ENCODE measurements around the gene SRI. TPM values are rescaled to one million over a fixed set of nuclear protein-coding genes. Genes with fewer than 3 reads are reported as not detected.

SRI gene
- polyA plus RNA-seq, 1 donor (not counting 4 experiments of a cell fraction or from before 2014, with no cell fraction given) = 206 TPM

- no peaks in the 10 kb centered on the region for H3K9me3 ChIP-seq (ENCODE audit: control insufficient read depth, low read depth, low read length)
- TF ChIP-seq CTCF (optimal IDR thresholded peaks at IDR 0.05 in 1 of 3, IDR thresholded peaks at IDR 0.05 in 1 of 3, conservative IDR thresholded peaks at IDR 0.05 in 1 of 3; ENCODE audit: extremely low read depth in 1 of 3, insufficient read depth in 2 of 3, low read length in 3 of 3) = no peak
- no peak for TF ChIP-seq EZH2 (IDR thresholded peaks at IDR 0.05; ENCODE audit: low read length)
- DNase-seq (ENCODE audit: low read depth, low spot score) = no peak
- H3K4me1 ChIP-seq (ENCODE audit: control insufficient read depth, extremely low read depth, insufficient read depth, low read length) = peaks cover 15% of the 10 kb centered on the region
- H3K9ac ChIP-seq (ENCODE audit: control insufficient read depth, extremely low read depth, insufficient read depth, low read length) = no peak overlapping the region
- no peak overlapping the region for H3K27ac ChIP-seq (ENCODE audit: control insufficient read depth, insufficient read depth, low read length)
- dilution Hi-C loops (cut with MboI; ENCODE audit: extremely low pct_ligation_motif_present, low sequenced_read_pairs) = no loop called here
- peaks cover 3% of the 10 kb centered on the region for H4K20me1 ChIP-seq (ENCODE audit: control insufficient read depth, extremely low read depth, insufficient read depth, low read length)
- no peak overlapping the region for H2AFZ ChIP-seq (ENCODE audit: control insufficient read depth, low read length)
- FAIRE-seq = no peak
- peaks cover 3% of the 10 kb centered on the region for H3K9me1 ChIP-seq (ENCODE audit: control insufficient read depth, extremely low read depth, insufficient read depth, low read length)
- H3K79me2 ChIP-seq (ENCODE audit: control insufficient read depth, insufficient read depth, low read length) = peaks cover 46% of the 10 kb centered on the region
- peaks cover 11 to 17% of the 10 kb centered on the region in 2 experiments for H3K36me3 ChIP-seq (ENCODE audit: control insufficient read depth in 2 of 2, extremely low read depth in 1 of 2, insufficient read depth in 2 of 2, low read length in 2 of 2)
- peak overlapping the region in 2 of 3 experiments; percentile 85 to 96 for H3K4me3 ChIP-seq (ENCODE audit: control insufficient read depth in 2 of 3, extremely low read depth in 1 of 3, insufficient read depth in 2 of 3, low read depth in 1 of 3, low read length in 3 of 3)
- H3K27me3 ChIP-seq (ENCODE audit: control insufficient read depth, extremely low read depth, insufficient read depth, low read length) = no peaks in the 10 kb centered on the region
- peak overlapping the region; percentile 93 for H3K4me2 ChIP-seq (ENCODE audit: control insufficient read depth, extremely low read depth, insufficient read depth, low read depth, low read length)
Measured at GRCh38 chr7:88218429-88218745, 1.5 kb downstream of the SRI start.

DNA sequence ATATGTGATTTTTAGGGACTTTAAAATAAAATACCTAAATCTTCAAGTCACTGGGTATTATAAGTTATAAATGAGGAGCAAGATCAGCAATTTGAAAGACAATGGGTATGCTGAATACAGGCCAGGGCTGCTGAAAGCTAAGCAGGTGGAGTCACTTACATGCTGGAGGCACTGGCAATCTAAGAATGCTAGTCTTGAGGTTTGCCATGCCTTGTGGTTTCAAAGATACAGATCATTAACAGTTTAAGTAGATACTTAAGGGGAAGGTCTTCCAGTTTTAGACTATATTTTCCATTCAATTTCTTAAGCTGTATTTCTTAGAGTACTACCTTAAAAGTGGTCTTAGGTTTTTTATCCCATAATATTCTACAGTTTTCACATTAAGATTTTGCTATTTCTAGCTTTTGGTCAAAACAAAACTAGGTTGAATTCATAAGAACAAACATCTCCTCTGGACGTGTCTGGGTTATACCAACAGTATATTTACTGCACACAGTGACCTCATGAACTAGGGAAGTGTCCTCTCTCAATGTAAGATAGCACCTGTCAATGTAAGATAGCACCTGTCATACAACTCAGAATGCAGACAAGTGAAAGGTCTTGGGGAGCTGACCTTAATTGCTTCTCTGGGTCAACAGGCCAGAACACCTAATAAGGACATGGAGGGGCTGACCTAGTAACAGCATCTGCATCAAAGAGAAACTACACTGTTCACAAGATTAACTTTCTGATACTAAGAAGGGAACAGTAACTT lies 2.0 kb downstream of the SRI start:
- Histone ChIP-seq H3K36me3 (ENCODE audit: control insufficient read depth in 2 of 2, extremely low read depth in 1 of 2, insufficient read depth in 2 of 2, low read length in 2 of 2) (peaks cover 11 to 23% of the 10 kb centered on the region in 2 experiments), H3K4me2 (ENCODE audit: control insufficient read depth, extremely low read depth, insufficient read depth, low read depth, low read length) (peak overlapping the region; percentile 93), H3K9ac (ENCODE audit: control insufficient read depth, extremely low read depth, insufficient read depth, low read length) (no peak overlapping the region), H3K4me3 (ENCODE audit: control insufficient read depth in 2 of 3, extremely low read depth in 1 of 3, insufficient read depth in 2 of 3, low read depth in 1 of 3, low read length in 3 of 3) (no peak overlapping the region), H2AFZ (ENCODE audit: control insufficient read depth, low read length) (no peak overlapping the region), H3K27ac (ENCODE audit: control insufficient read depth, insufficient read depth, low read length) (no peak overlapping the region), H4K20me1 (ENCODE audit: control insufficient read depth, extremely low read depth, insufficient read depth, low read length) (peaks cover 3% of the 10 kb centered on the region), H3K79me2 (ENCODE audit: control insufficient read depth, insufficient read depth, low read length) (peaks cover 51% of the 10 kb centered on the region), H3K9me3 (ENCODE audit: control insufficient read depth, low read depth, low read length) (no peaks in the 10 kb centered on the region), H3K27me3 (ENCODE audit: control insufficient read depth, extremely low read depth, insufficient read depth, low read length) (no peaks in the 10 kb centered on the region), H3K9me1 (ENCODE audit: control insufficient read depth, extremely low read depth, insufficient read depth, low read length) (peaks cover 3% of the 10 kb centered on the region), H3K4me1 (ENCODE audit: control insufficient read depth, extremely low read depth, insufficient read depth, low read length) (peaks cover 15% of the 10 kb centered on the region)
- no peak for DNase-seq (ENCODE audit: low read depth, low spot score)
- dilution Hi-C loops (cut with MboI; ENCODE audit: extremely low pct_ligation_motif_present, low sequenced_read_pairs) = no loop called here
- FAIRE-seq = no peak
- no peak for TF ChIP-seq EZH2 (IDR thresholded peaks at IDR 0.05; ENCODE audit: low read length)
